ENCODE data around the gene RASGRP4.

DNA sequence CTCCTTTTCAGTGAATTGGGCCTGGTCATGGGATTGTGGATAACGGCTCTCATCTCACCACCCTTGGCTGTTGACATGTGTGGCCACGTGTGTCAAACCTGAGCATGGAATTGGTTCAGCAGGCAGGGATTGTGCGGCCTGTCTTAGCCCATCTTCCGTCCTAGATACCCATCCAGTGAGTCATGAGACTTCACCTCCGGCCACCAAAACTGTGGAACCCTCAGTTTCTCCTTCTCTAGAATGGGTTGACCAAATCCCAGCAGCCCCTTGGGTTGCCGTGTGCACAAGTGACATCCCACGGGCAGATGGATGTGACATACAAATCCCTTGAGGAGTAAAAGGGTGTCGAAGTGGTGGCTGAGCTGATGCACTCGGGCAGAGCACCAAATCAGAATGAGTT lies 44.9 kb downstream of the RASGRP4 start:
- TF ChIP-seq CTCF (IDR thresholded peaks at IDR 0.05) (no peak), POLR2AphosphoS5 (IDR thresholded peaks at IDR 0.05) (no peak), POLR2A (IDR thresholded peaks at IDR 0.05) (no peak)

Data from breast epithelium (tissue), 3 donors.